LNCaP clone FGC (cell line): ENCODE measurements around the gene OR1F1.
A peak's percentile ranks its signal among the peaks of the same experiment; 100 is the strongest.

Source experiments
- DNase-seq: peaks from one replicate; pipeline ENCODE4 v3.0.0-alpha.2; 2011; ENCODE audit warnings: low read depth
- H3K4me3 ChIP-seq: 2 replicates; pipeline ENCODE4 v1.5.1; 2011; ENCODE audit warnings: mild to moderate bottlenecking, low read depth, low read length, control low read depth
- TF ChIP-seq, protein P1 (sequence below): IDR thresholded peaks from 2 replicates; pipeline ENCODE4 v1.5.1; 2012; ENCODE audit warnings: mild to moderate bottlenecking; ENCODE audit not compliant: control insufficient read depth, insufficient read depth; ENCODE audit errors: extremely low read depth

Gene OR1F1

DNA sequence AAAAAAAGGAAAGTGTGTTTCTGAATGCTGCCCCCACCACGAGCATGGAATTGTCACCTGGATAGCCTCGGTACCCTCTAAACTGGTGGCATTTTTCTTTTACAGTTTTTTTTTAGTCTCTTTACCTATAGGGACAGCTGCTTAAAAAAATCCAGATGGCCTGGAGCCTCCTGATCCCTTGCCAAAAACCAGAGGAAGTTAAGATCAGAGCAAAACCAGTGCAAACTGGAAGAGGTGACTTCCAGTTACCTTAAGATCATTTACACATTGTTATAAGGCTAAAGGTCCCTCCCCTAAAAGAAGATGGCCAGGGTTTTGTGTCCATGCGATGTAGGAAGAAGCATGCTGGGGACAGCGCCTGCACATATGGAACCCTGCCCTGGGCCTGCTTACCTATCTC, 65.0 kb downstream of the OR1F1 start:
- TF ChIP-seq, protein P1, sequence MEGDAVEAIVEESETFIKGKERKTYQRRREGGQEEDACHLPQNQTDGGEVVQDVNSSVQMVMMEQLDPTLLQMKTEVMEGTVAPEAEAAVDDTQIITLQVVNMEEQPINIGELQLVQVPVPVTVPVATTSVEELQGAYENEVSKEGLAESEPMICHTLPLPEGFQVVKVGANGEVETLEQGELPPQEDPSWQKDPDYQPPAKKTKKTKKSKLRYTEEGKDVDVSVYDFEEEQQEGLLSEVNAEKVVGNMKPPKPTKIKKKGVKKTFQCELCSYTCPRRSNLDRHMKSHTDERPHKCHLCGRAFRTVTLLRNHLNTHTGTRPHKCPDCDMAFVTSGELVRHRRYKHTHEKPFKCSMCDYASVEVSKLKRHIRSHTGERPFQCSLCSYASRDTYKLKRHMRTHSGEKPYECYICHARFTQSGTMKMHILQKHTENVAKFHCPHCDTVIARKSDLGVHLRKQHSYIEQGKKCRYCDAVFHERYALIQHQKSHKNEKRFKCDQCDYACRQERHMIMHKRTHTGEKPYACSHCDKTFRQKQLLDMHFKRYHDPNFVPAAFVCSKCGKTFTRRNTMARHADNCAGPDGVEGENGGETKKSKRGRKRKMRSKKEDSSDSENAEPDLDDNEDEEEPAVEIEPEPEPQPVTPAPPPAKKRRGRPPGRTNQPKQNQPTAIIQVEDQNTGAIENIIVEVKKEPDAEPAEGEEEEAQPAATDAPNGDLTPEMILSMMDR, result no peak
- H3K4me3 ChIP-seq, result no peak overlapping the region
- peak; percentile 4 for DNase-seq

DNA sequence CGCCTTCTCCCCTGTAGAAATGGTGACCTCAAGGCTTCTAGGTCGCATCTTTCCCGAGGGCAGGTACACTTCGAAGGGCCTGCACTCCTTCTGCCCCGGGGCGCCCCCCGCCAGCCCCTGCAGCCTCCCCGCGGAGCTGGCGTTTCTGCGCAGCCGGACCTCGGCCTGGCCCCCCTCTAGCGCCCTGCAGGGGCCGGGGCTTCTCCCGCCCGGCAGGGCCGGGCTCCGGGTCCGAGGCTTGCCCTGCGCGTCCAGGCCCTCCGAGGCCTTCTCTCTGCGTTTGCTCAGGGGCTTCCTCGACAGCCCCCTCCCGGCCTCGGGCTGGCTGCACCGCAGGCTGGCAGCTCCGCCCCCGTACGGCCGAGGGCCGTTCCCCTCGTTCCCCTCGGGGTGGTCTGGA, 66.3 kb downstream of the OR1F1 start:
- TF ChIP-seq, protein P1, result no peak
- DNase-seq, result no peak
- no peak overlapping the region for H3K4me3 ChIP-seq
